Neuron (in vitro differentiated cells): ENCODE data around the gene FAM229A.

Source experiments
- H2AFZ ChIP-seq: one replicate; pipeline ENCODE4 v1.6.1; 2013; ENCODE audit warnings: low read depth, mild to moderate bottlenecking, inconsistent platforms, low read length, moderate library complexity
- H3K27me3 ChIP-seq: one replicate; pipeline ENCODE4 v1.6.1; 2013; ENCODE audit warnings: low read length; ENCODE audit not compliant: insufficient read depth
- H3K36me3 ChIP-seq: one replicate; pipeline ENCODE4 v1.6.1; 2013; ENCODE audit warnings: low read length; ENCODE audit not compliant: insufficient read depth
- H3K4me1 ChIP-seq: one replicate; pipeline ENCODE4 v1.6.1; 2013; ENCODE audit warnings: low read length; ENCODE audit not compliant: insufficient read depth
- H3K4me3 ChIP-seq: 2 replicates; pipeline ENCODE4 v1.5.1; 2013; ENCODE audit warnings: mild to moderate bottlenecking, low read length, moderate library complexity
- H3K9me3 ChIP-seq: one replicate; pipeline ENCODE4 v1.6.1; 2013; ENCODE audit warnings: low read length

FAM229A gene

GRCh38 chr1:32327204-32327603 lies 35.1 kb downstream of the FAM229A start:
- Histone ChIP-seq H3K4me3 (no peak overlapping the region), H2AFZ (no peak overlapping the region), H3K9me3 (no peaks in the 10 kb centered on the region), H3K36me3 (peaks cover 63% of the 10 kb centered on the region), H3K27me3 (no peaks in the 10 kb centered on the region), H3K4me1 (no peaks in the 10 kb centered on the region)

- Histone ChIP-seq H3K27me3 (no peaks in the 10 kb centered on the region), H3K9me3 (no peaks in the 10 kb centered on the region), H3K4me1 (no peaks in the 10 kb centered on the region), H2AFZ (no peak overlapping the region), H3K36me3 (peaks cover 52% of the 10 kb centered on the region), H3K4me3 (no peak overlapping the region)
Observed at GRCh38 chr1:32321712-32322291, 40.5 kb downstream of the FAM229A start.

GRCh38 chr1:32318127-32318869 lies 44.0 kb downstream of the FAM229A start:
- no peak overlapping the region for H2AFZ ChIP-seq
- H3K36me3 ChIP-seq, result peaks cover 37% of the 10 kb centered on the region
- H3K27me3 ChIP-seq, result no peaks in the 10 kb centered on the region
- no peaks in the 10 kb centered on the region for H3K9me3 ChIP-seq
- no peak overlapping the region for H3K4me3 ChIP-seq
- no peaks in the 10 kb centered on the region for H3K4me1 ChIP-seq

GRCh38 chr1:32316903-32317277 lies 45.4 kb downstream of the FAM229A start:
- no peak overlapping the region for H2AFZ ChIP-seq
- H3K27me3 ChIP-seq, result no peaks in the 10 kb centered on the region
- H3K4me3 ChIP-seq, result no peak overlapping the region
- H3K4me1 ChIP-seq, result no peaks in the 10 kb centered on the region
- peaks cover 32% of the 10 kb centered on the region for H3K36me3 ChIP-seq
- no peaks in the 10 kb centered on the region for H3K9me3 ChIP-seq

GRCh38 chr1:32311709-32312393 lies 50.4 kb downstream of the FAM229A start:
- Histone ChIP-seq H3K9me3 (no peaks in the 10 kb centered on the region), H3K4me1 (no peaks in the 10 kb centered on the region), H2AFZ (no peak overlapping the region), H3K4me3 (no peak overlapping the region), H3K36me3 (peaks cover 7% of the 10 kb centered on the region), H3K27me3 (no peaks in the 10 kb centered on the region)
